NB4 (cell line): ENCODE results near the gene ZNF439.

Source experiments
- CTCF ChIP-seq: IDR thresholded peaks from one replicate; pipeline ENCODE4 v1.5.1; 2012; ENCODE audit warnings: low read depth, low read length
- MYC ChIP-seq: IDR thresholded peaks from 2 replicates; pipeline ENCODE4 v1.6.1; 2011; ENCODE audit warnings: low read depth, low read length
- POLR2A ChIP-seq: IDR thresholded peaks from 2 replicates; pipeline ENCODE4 v1.6.1; 2011; ENCODE audit warnings: mild to moderate bottlenecking; ENCODE audit not compliant: insufficient read length; ENCODE audit errors: extremely low read depth

- no peak for TF ChIP-seq CTCF
- TF ChIP-seq MYC, result no peak
- TF ChIP-seq POLR2A, result no peak
Measured at GRCh38 chr19:11882606-11883005, 34.1 kb downstream of the ZNF439 start.
